Hepatic stellate cell (primary cell): ENCODE measurements around the gene CCDC177.
"Not testable (repeated sequence)": the region's sequence is repeated elsewhere in the genome, so short reads cannot be mapped to it uniquely, and the experiment has no call there.

Experiments
- DNase-seq: peaks from one replicate; pipeline ENCODE4 v3.0.0; 2011; ENCODE audit warnings: low spot score

The CCDC177 gene

GRCh38 chr14:69599431-69599830 is 24.8 kb upstream of the CCDC177 start:
- DNase-seq = not testable (repeated sequence)

- no peak for DNase-seq
These were observed 20.7 kb upstream of the CCDC177 start for GRCh38 chr14:69595336-69595735.

DNA sequence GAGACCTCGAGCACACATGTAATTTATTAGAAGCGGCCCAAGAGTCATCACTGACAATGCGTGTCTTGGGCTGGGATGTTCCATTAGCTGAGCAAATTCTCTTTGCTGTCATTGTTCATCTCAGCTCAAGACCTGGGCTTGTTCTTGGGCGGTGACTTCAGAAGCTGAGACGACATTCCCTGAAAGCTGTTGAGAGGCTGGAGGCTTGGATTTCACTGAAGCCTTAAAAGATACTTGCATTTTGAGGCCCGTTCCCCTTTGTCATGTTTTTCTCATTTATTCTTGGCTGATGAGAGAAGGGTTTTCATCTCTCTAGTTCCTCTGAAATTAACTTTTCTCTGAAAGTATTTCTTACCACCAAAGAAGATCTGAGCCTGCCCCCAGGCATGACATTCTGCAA is 20.2 kb upstream of the CCDC177 start:
- DNase-seq = no peak

GRCh38 chr14:69593018-69593677 is 18.5 kb upstream of the CCDC177 start:
- no peak for DNase-seq

- no peak for DNase-seq
These were observed 16.6 kb upstream of the CCDC177 start for GRCh38 chr14:69591317-69591716.

- no peak for DNase-seq
These were observed 12.7 kb upstream of the CCDC177 start for GRCh38 chr14:69587389-69587788.

- DNase-seq = no peak
These were observed 11.7 kb upstream of the CCDC177 start for GRCh38 chr14:69586404-69586803.

GRCh38 chr14:69584389-69584788 is 9.7 kb upstream of the CCDC177 start:
- DNase-seq = no peak

- DNase-seq = no peak
These were observed 8.2 kb upstream of the CCDC177 start for GRCh38 chr14:69582829-69583228.

DNA sequence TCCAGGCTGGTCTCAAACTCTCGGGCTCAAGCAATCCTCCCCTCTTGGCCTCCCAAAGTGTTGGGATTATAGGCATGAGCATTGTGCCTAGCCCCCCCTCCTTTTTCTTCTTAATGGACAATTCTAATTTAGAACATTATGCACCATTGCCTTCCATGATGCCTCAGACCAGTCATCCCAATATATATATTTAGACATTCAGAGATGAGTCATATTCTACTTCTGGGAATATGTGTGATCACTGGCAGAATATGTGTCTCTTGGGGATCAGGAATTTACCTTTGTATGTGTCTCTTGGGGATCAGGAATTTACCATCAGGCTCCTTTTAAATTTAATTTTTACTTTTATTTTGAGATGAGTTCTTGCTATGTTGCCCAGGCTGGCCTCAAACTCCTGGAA is 7.5 kb upstream of the CCDC177 start:
- peak; percentile 42 for DNase-seq

GRCh38 chr14:69581316-69581935 is 6.8 kb upstream of the CCDC177 start:
- DNase-seq = no peak

GRCh38 chr14:69580009-69580577 is 5.4 kb upstream of the CCDC177 start:
- DNase-seq = peak; percentile 39

GRCh38 chr14:69579476-69579875 is 4.8 kb upstream of the CCDC177 start:
- no peak for DNase-seq

GRCh38 chr14:69574954-69575295 is 254 bp upstream of the CCDC177 start:
- DNase-seq = no peak

DNA sequence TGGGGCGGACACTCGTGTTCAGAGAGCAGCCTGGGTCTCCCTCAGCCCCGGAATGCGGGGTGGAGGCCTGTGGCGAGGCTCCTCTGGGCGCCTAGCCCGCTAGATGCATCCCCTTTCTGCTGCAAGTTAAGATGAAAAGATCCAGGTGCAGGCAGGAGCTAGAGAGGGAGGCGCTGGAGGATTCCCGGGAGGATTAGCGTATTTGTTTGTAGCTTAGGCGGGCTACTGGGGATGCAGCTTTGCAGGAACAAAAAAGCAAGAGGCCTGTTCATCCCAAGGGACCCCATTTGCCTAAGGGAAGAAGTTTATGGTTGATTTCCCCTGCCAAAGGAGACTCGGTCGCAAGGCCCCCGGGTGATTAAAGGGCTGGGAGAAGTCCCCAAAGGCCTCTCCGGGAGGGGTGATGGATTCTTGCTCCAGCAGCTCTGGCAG is 824 bp downstream of the CCDC177 start:
- DNase-seq = no peak

- no peak for DNase-seq
These were observed 1.4 kb downstream of the CCDC177 start for GRCh38 chr14:69573205-69573830.

GRCh38 chr14:69572841-69573135 is 1.9 kb downstream of the CCDC177 start:
- DNase-seq = no peak

GRCh38 chr14:69572030-69572840 is 2.4 kb downstream of the CCDC177 start:
- no peak for DNase-seq

DNA sequence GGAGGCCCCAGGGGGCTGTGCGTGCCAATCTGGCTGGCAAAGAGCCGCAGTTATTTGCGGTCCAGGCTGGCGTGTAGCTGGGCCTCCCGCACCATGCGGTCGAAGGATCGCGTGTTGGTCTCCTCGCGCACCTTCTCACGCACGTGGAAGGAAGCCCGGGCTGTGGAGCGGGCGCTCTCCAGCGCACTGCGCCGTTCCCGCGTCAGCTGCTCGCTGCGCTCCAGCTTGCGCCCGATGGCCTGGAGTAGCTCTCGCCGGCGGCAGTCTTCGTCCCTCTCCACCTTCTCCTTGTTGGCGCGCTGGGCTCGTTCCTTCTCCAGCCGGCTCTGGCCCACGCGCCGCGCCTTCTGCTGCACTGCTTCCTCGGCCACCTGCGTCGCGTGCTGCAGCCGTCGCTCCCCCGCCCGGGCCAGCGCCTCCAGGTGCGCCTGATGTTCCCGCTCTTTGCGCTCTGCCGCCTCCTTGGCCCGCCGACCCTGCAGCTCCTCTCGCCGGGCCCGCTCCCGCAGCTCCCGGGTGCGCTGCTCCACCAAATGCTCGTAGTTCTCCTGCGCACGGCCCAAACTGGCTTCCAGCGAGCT is 3.1 kb downstream of the CCDC177 start:
- no peak for DNase-seq

GRCh38 chr14:69570836-69571330 is 3.8 kb downstream of the CCDC177 start:
- DNase-seq = no peak

GRCh38 chr14:69569859-69570258 is 4.8 kb downstream of the CCDC177 start:
- DNase-seq = no peak

- DNase-seq = no peak
These were observed 7.1 kb downstream of the CCDC177 start for GRCh38 chr14:69567563-69567962.
